ENCODE measurements around the gene MFRP. TPM values are rescaled to one million over a fixed set of nuclear protein-coding genes. Genes with fewer than 3 reads are reported as not detected.

MFRP gene
- polyA plus RNA-seq, 5 donors, result 0.06 TPM; not detected in 3

DNA sequence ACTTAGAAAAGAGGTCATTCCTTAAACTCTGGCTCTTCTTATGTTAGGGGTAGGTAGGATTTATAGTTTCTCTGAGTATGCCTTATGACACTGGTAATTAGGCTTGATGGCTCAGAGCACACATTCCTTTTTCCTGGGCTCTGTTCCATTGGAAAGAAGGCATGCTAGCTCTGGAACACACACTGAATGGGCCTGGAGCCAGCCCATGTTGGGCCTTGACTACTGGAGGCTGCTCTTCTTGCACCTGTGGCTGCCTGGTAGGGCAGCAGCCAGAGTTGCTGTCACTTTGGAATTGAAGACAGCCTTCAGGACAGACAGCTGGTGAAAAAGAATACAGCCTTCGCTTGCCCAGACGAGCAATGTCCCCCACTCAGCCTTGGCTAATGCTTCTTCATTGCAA, 47.8 kb downstream of the MFRP start:
- no peak for DNase-seq

DNA sequence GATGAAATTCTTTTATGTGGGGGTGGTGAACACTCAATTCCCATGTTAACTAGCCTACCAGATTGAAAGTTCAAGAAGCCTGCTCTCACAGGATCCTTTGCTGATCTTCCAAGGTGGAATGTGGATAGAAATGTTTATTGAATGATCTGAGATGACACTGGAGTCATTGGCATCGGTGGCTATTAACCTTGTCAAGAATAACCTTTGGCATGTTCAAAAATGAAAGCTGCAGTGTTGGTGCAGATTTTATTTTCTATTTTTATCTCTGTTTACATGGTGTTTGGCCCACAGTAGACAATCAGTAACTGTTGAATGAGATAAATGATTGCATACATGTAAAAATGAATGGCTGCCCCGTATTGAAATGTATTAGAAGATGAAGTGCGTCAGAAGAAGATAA, 48.6 kb downstream of the MFRP start:
- DNase-seq, result no peak

DNA sequence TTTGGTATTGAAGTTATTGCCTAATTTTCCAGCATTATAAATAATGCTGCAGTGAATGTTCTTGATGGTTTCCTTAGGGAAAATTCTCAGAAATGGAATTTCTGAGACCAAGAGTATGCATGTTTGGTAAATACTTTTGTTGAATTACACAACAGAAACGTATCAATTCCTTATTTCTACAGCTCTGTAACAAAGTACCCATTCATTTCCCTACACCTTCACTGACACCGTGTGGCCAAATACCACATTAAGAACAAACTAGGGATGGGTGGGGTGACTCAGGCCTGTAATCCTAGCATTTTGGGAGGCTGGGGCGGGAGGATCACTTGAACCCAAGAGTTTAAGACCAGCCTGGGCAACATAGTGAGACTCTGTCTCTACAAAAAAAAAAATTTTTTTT, 51.3 kb downstream of the MFRP start:
- DNase-seq, result no peak

DNA sequence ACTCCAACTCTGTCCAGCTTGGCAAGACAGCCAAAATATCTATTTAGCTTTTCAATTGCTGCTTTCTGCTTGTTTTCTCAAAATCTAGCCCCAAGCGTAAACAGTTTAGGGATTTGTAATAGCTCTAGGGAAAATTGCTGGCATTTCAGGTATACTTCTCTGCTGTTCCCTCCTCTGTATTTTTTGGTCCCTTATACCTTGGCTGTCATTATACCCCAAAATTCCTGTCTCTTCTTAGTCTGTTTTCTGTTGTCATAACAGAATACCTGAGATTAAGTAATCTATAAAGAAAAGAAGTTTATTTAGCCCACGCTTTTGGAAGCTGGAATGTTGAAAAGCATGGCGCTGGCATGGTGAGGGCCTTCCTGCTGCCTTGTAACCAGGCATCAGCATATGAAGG, 53.0 kb downstream of the MFRP start:
- no peak for DNase-seq

DNA sequence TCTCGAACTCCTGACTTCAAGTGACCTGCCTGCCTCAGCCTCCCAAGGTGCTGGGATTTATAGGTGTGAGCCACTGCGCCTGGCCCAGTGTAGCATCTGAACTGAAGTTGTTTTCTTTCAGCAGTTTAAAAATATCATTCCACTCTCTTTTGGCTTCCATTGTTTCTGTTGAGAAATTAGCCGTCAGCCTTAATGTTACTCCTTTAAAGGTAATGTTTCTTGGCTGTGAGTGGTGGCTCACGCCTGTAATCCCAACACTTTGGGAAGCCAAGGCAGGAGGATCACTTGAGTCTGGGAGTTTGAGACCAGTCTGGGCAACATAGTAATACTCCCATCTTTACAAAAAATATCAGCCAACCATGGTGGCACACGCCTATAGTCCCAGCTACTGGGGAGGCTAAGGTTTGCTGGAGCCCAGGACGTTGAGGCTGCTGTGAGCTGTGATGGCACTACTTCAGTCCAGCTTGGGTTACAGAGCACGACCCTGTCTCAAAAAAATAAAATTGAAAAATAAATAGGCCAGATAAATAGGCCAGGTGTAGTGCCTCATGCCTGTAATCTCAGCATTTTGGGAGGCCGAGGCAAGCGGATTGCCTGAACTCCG, 55.5 kb downstream of the MFRP start:
- no peak for DNase-seq

Other genes starting within 250 kb of the MFRP start
- 10 to 100 TPM; 45.2 to 54.4 (median 51.1) TPM for gene DPAGT1, start 244.9 kb downstream of the MFRP start, polyA plus RNA-seq (ENCODE audit: insufficient read depth in 1 of 5, insufficient read length in 5 of 5, low replicate concordance in 1 of 5)
- 1 to 10 TPM; 6.2 to 9.8 (median 9.0) TPM for gene C2CD2L, start 239.4 kb downstream of the MFRP start, polyA plus RNA-seq (ENCODE audit: insufficient read depth in 1 of 5, insufficient read length in 5 of 5, low replicate concordance in 1 of 5)
- gene HINFP, start 225.1 kb downstream of the MFRP start, polyA plus RNA-seq (ENCODE audit: insufficient read depth in 1 of 5, insufficient read length in 5 of 5, low replicate concordance in 1 of 5), result 10 to 100 TPM; 31.5 to 44.4 (median 36.4) TPM
- gene ABCG4, start 197.7 kb downstream of the MFRP start, polyA plus RNA-seq (ENCODE audit: insufficient read depth in 1 of 5, insufficient read length in 5 of 5, low replicate concordance in 1 of 5), result 1 to 10 TPM; 1.0 to 1.4 (median 1.2) TPM
- gene NLRX1, start 178.0 kb downstream of the MFRP start, polyA plus RNA-seq (ENCODE audit: insufficient read depth in 1 of 5, insufficient read length in 5 of 5, low replicate concordance in 1 of 5), result 10 to 100 TPM in 2 of 5 donors, 1 to 10 TPM in 3; 9.5 to 14.4 (median 9.9) TPM
- 1 to 10 TPM in 3 of 5 donors, under 1 TPM in 2; 0.38 to 1.3 (median 1.1) TPM for gene NHERF4, start 161.2 kb downstream of the MFRP start, polyA plus RNA-seq (ENCODE audit: insufficient read depth in 1 of 5, insufficient read length in 5 of 5, low replicate concordance in 1 of 5)
- gene CBL, start 140.4 kb downstream of the MFRP start, polyA plus RNA-seq (ENCODE audit: insufficient read depth in 1 of 5, insufficient read length in 5 of 5, low replicate concordance in 1 of 5), result 10 to 100 TPM; 16.1 to 22.8 (median 20.5) TPM
- gene MCAM, start 29.6 kb downstream of the MFRP start, polyA plus RNA-seq (ENCODE audit: insufficient read depth in 1 of 5, insufficient read length in 5 of 5, low replicate concordance in 1 of 5), result 100 to 1,000 TPM in 4 of 5 donors, 10 to 100 TPM in 1; 89.3 to 139 (median 108) TPM
- 10 to 100 TPM; 26.7 to 30.3 (median 28.9) TPM for gene RNF26, start 12.2 kb downstream of the MFRP start, polyA plus RNA-seq (ENCODE audit: insufficient read depth in 1 of 5, insufficient read length in 5 of 5, low replicate concordance in 1 of 5)
- 10 to 100 TPM; 36.0 to 70.5 (median 41.8) TPM for gene C1QTNF5, start 5.8 kb downstream of the MFRP start, polyA plus RNA-seq (ENCODE audit: insufficient read depth in 1 of 5, insufficient read length in 5 of 5, low replicate concordance in 1 of 5)
- gene USP2, start 35.0 kb upstream of the MFRP start, polyA plus RNA-seq (ENCODE audit: insufficient read depth in 1 of 5, insufficient read length in 5 of 5, low replicate concordance in 1 of 5), result 1 to 10 TPM; 2.0 to 6.2 (median 3.8) TPM
- 10 to 100 TPM; 34.0 to 62.8 (median 42.0) TPM for gene THY1, start 76.5 kb upstream of the MFRP start, polyA plus RNA-seq (ENCODE audit: insufficient read depth in 1 of 5, insufficient read length in 5 of 5, low replicate concordance in 1 of 5)